ENCODE measurements around the gene PLA2G12A. TPM values are rescaled to one million over a fixed set of nuclear protein-coding genes. Genes with fewer than 3 reads are reported as not detected.

PLA2G12A gene
- total and polyA plus RNA-seq, 2 of the 8 experiments (the other 6 are each of a cell fraction or from before 2014, with no cell fraction given): 26.6 to 47.2 TPM

GRCh38 chr4:109708990-109709389, 20.9 kb downstream of the PLA2G12A start (continued):
- TF ChIP-seq EP300 (IDR thresholded peaks at IDR 0.05; ENCODE audit: borderline replicate concordance in 1 of 2, low read depth in 2 of 2, low read length in 2 of 2) (no peak), GTF2F1 (IDR thresholded peaks at IDR 0.05; ENCODE audit: borderline replicate concordance, low read depth, low read length) (no peak), SUZ12 (IDR thresholded peaks at IDR 0.05; ENCODE audit: low read length) (no peak), ATF3 (IDR thresholded peaks at IDR 0.05; ENCODE audit: insufficient read depth, low read depth, low read length) (no peak)
